H1 (cell line): ENCODE results near the gene SNX24. TPM values are rescaled to one million over a fixed set of nuclear protein-coding genes. Genes with fewer than 3 reads are reported as not detected.

Experiments
- CTCF ChIA-PET: fragments of 300-600 bp; sonication (Branson Sonifier 250); formaldehyde crosslinking; loops from one replicate; lab custom pipeline; 2021; ENCODE audit not compliant: partially characterized antibody; lab: Charles Lee
- POLR2A ChIA-PET: fragments of 300-600 bp; sonication (Branson Sonifier 250); formaldehyde crosslinking; loops from one replicate; lab custom pipeline; 2021; ENCODE audit warnings: inconsistent platforms; ENCODE audit not compliant: partially characterized antibody; lab: Charles Lee
- DNase-seq, 2 experiments: peaks; one replicate each; pipeline versions ENCODE4 v3.0.0 to v3.0.0-alpha.2; 2010 to 2022; ENCODE audit warnings: low spot score in 2 of 2, low read depth in 1 of 2, mixed read lengths in 1 of 2
- FAIRE-seq: peaks from 2 replicates; lab custom pipeline; 2011; peaks lifted over from hg19 to GRCh38; lab: Jason Lieb, UNC
- H2AFZ ChIP-seq: 2 replicates; pipeline ENCODE4 v1.8.1; 2012; ENCODE audit warnings: low read length, inconsistent platforms
- H2AK5ac ChIP-seq: 2 replicates; pipeline ENCODE4 v1.6.1; 2013; ENCODE audit warnings: low read depth, low read length
- H2BK120ac ChIP-seq: replicated peaks from 2 replicates; pipeline ENCODE3; 2013; ENCODE audit warnings: low read depth, low read length, inconsistent platforms
- H2BK12ac ChIP-seq: 2 replicates; pipeline ENCODE4 v1.6.1; 2013; ENCODE audit warnings: low read depth, low read length
- H2BK15ac ChIP-seq: 2 replicates; pipeline ENCODE4 v1.6.1; 2013; ENCODE audit warnings: low read length
- H2BK20ac ChIP-seq: 2 replicates; pipeline ENCODE4 v1.6.1; 2013; ENCODE audit warnings: low read length
- H2BK5ac ChIP-seq: 2 replicates; pipeline ENCODE4 v1.6.1; 2013; ENCODE audit warnings: low read depth, low read length
- H3K14ac ChIP-seq: 2 replicates; pipeline ENCODE4 v1.6.1; 2013; ENCODE audit warnings: inconsistent platforms; ENCODE audit not compliant: insufficient read length
- H3K18ac ChIP-seq: 2 replicates; pipeline ENCODE4 v1.6.1; 2013; ENCODE audit warnings: low read length; ENCODE audit errors: extremely low read depth
- H3K23ac ChIP-seq: 2 replicates; pipeline ENCODE4 v1.6.1; 2013; ENCODE audit warnings: inconsistent platforms; ENCODE audit not compliant: insufficient read length
- H3K23me2 ChIP-seq: 2 replicates; pipeline ENCODE4 v1.6.1; 2013; ENCODE audit warnings: low read depth, low read length
- H3K27ac ChIP-seq: 2 replicates; pipeline ENCODE4 v1.6.1; 2011; ENCODE audit warnings: low read depth, low read length, inconsistent platforms
- H3K27me3 ChIP-seq, 4 experiments: replicated peaks in 1 of 4; 1 replicate in 1 of 4; 2 replicates in 3 of 4; pipeline versions ENCODE4 v1.6.1 to v1.8.1; 2011 to 2013; ENCODE audit warnings: low read length in 3 of 4, mild to moderate bottlenecking in 3 of 4, inconsistent platforms in 2 of 4, mixed read lengths in 2 of 4, moderate library complexity in 1 of 4; ENCODE audit not compliant: control insufficient read depth in 3 of 4, insufficient read depth in 3 of 4; ENCODE audit errors: extremely low read depth in 1 of 4
- H3K36me3 ChIP-seq, 4 experiments: 2 replicates each; pipeline versions ENCODE4 v1.6.1 to v1.8.1; 2011 to 2013; ENCODE audit warnings: mild to moderate bottlenecking in 4 of 4, low read length in 3 of 4, moderate library complexity in 2 of 4, control low read depth in 1 of 4, inconsistent platforms in 1 of 4; ENCODE audit not compliant: insufficient read depth in 4 of 4, control insufficient read depth in 2 of 4
- H3K4ac ChIP-seq: replicated peaks from 2 replicates; pipeline ENCODE3; 2013; ENCODE audit warnings: low read length, low read depth, mixed read lengths, inconsistent platforms; ENCODE audit not compliant: insufficient read length
- H3K4me1 ChIP-seq, 4 experiments: replicated peaks in 1 of 4; 1 replicate in 1 of 4; 2 replicates in 3 of 4; pipeline versions ENCODE4 v1.6.1 to v1.8.1; 2011 to 2013; ENCODE audit warnings: low read length in 3 of 4, inconsistent platforms in 2 of 4, mixed read lengths in 1 of 4; ENCODE audit not compliant: insufficient read depth in 4 of 4, control insufficient read depth in 3 of 4
- H3K4me2 ChIP-seq, 2 experiments: 2 replicates each; pipeline versions ENCODE4 v1.6.1 to v1.8.1; 2011 to 2013; ENCODE audit warnings: low read depth in 2 of 2, low read length in 2 of 2, control low read depth in 1 of 2, inconsistent platforms in 1 of 2, mild to moderate bottlenecking in 1 of 2; ENCODE audit not compliant: insufficient read depth in 1 of 2
- H3K4me3 ChIP-seq, 4 experiments: fragments of 200-600, 300-600 bp in 1 of 4; sonication (generic), shearing (Covaris generic), sonication (Bioruptor Twin) in 1 of 4; 2 replicates each; pipeline versions ENCODE4 v1.5.1 to v1.8.1; 2011 to 2016; ENCODE audit warnings: low read length in 4 of 4, low read depth in 3 of 4, control low read depth in 2 of 4, inconsistent platforms in 2 of 4, mild to moderate bottlenecking in 2 of 4, mixed read lengths in 1 of 4, moderate library complexity in 1 of 4; ENCODE audit not compliant: insufficient read depth in 2 of 4; ENCODE audit errors: extremely low read depth in 1 of 4
- H3K56ac ChIP-seq: replicated peaks from 2 replicates; pipeline ENCODE3; 2013; ENCODE audit warnings: low read depth, mild to moderate bottlenecking, mixed read lengths, low read length, inconsistent platforms; ENCODE audit not compliant: insufficient read length
- H3K79me1 ChIP-seq: 2 replicates; pipeline ENCODE4 v1.6.1; 2013; ENCODE audit warnings: low read depth, low read length, control low read depth
- H3K79me2 ChIP-seq, 2 experiments: 2 replicates each; pipeline versions ENCODE4 v1.6.1 to v1.8.1; 2012 to 2013; ENCODE audit warnings: low read length in 2 of 2, mild to moderate bottlenecking in 2 of 2, inconsistent platforms in 1 of 2; ENCODE audit not compliant: insufficient read depth in 2 of 2, control insufficient read depth in 1 of 2
- H3K9ac ChIP-seq, 4 experiments: replicated peaks in 1 of 4; 1 replicate in 1 of 4; 2 replicates in 3 of 4; pipeline versions ENCODE4 v1.6.1 to v1.8.1; 2011 to 2013; ENCODE audit warnings: low read depth in 3 of 4, low read length in 3 of 4, control low read depth in 2 of 4, mild to moderate bottlenecking in 2 of 4, moderate library complexity in 2 of 4, inconsistent platforms in 1 of 4; ENCODE audit errors: extremely low read depth in 1 of 4
- H3K9me3 ChIP-seq, 2 experiments: 2 replicates each; pipeline versions ENCODE4 v1.6.1 to v1.8.1; 2012 to 2013; ENCODE audit warnings: mild to moderate bottlenecking in 2 of 2, moderate library complexity in 2 of 2, control low read depth in 1 of 2, inconsistent platforms in 1 of 2, low read depth in 1 of 2, low read length in 1 of 2, mixed read lengths in 1 of 2; ENCODE audit not compliant: insufficient read depth in 2 of 2
- H4K20me1 ChIP-seq, 2 experiments: replicated peaks in 1 of 2; 2 replicates each; pipeline versions ENCODE3 to v1.8.1; 2011 to 2013; ENCODE audit warnings: inconsistent platforms in 2 of 2, low read length in 2 of 2, mild to moderate bottlenecking in 1 of 2; ENCODE audit not compliant: insufficient read depth in 2 of 2, control insufficient read depth in 1 of 2
- H4K5ac ChIP-seq: 2 replicates; pipeline ENCODE4 v1.6.1; 2013; ENCODE audit warnings: low read length, low read depth, mixed read lengths, inconsistent platforms; ENCODE audit not compliant: insufficient read length
- H4K8ac ChIP-seq: 2 replicates; pipeline ENCODE4 v1.8.0; 2013; ENCODE audit warnings: mild to moderate bottlenecking, moderate library complexity, low read length, inconsistent platforms; ENCODE audit not compliant: insufficient read depth; ENCODE audit errors: extremely low read depth
- H4K91ac ChIP-seq: replicated peaks from 2 replicates; pipeline ENCODE3; 2013; ENCODE audit warnings: low read length, mixed read lengths, inconsistent platforms; ENCODE audit not compliant: insufficient read length
- CEBPB ChIP-seq: IDR thresholded peaks from 2 replicates; pipeline ENCODE4 v1.6.1; 2012; ENCODE audit warnings: low read depth, low read length
- CREB1 ChIP-seq: IDR thresholded peaks from 2 replicates; pipeline ENCODE4 v1.6.1; 2012; ENCODE audit warnings: inconsistent platforms
- HDAC6 ChIP-seq: IDR thresholded peaks from one replicate; pipeline ENCODE4 v1.7.1; 2012; ENCODE audit warnings: low read depth, mild to moderate bottlenecking, inconsistent platforms, low read length, moderate library complexity
- SAP30 ChIP-seq: fragments of 300-600 bp; sonication (generic); IDR thresholded peaks from 2 replicates; pipeline ENCODE4 v1.7.1; 2012; ENCODE audit warnings: low read length, moderate library complexity, mild to moderate bottlenecking, inconsistent platforms; ENCODE audit not compliant: insufficient read depth, insufficient replicate concordance
- SP1 ChIP-seq: IDR thresholded peaks from 2 replicates; pipeline ENCODE4 v1.6.1; 2011; ENCODE audit warnings: low read depth, low read length
- SP2 ChIP-seq: IDR thresholded peaks from 2 replicates; pipeline ENCODE4 v1.6.1; 2012; ENCODE audit warnings: mild to moderate bottlenecking, low read length, inconsistent platforms
- SRF ChIP-seq: IDR thresholded peaks from 2 replicates; pipeline ENCODE4 v1.6.1; 2011; ENCODE audit warnings: mild to moderate bottlenecking, low read depth, low read length, moderate library complexity
- SUZ12 ChIP-seq: fragments of 200-600 bp; sonication (generic); IDR thresholded peaks from 2 replicates; pipeline ENCODE4 v1.6.1; 2012; ENCODE audit warnings: mild to moderate bottlenecking, inconsistent platforms, low read length, moderate library complexity, mixed read lengths
- TBP ChIP-seq: IDR thresholded peaks from 2 replicates; pipeline ENCODE4 v1.6.1; 2011; ENCODE audit warnings: low read depth, low read length, improper control_type of control experiment
- YY1 ChIP-seq: IDR thresholded peaks from 2 replicates; pipeline ENCODE4 v1.6.1; 2011; ENCODE audit warnings: low read depth, mild to moderate bottlenecking, low read length
- WGBS, 2 experiments: shearing (Covaris generic) in 1 of 2; methylation state at CpG; one replicate each; pipeline versions ENCODE4 v1.1.6 to v1.1.7; 2013 to 2015; ENCODE audit warnings: low lambda C conversion rate in 2 of 2, mixed read lengths in 2 of 2, inconsistent platforms in 1 of 2, low coverage in 1 of 2, missing lambda C conversion rate in 1 of 2; ENCODE audit not compliant: insufficient replicate concordance in 2 of 2, insufficient coverage in 1 of 2, insufficient read length in 1 of 2; ENCODE audit errors: extremely low coverage in 1 of 2, missing lambda C conversion rate in 1 of 2; 5-methylcytosine and 5-hydroxymethylcytosine counted together
- polyA plus RNA-seq, 7 experiments: library from polyadenylated mRNA; depleted of rRNA in 3 of 7; stranded (reverse) in 5 of 7; unstranded in 2 of 7; fragments of >200 nt in 5 of 7; fragments of 200-250 nt in 2 of 7; gene quantifications; 1 replicate in 5 of 7; 2 replicates in 1 of 7; 4 replicates in 1 of 7; pipeline versions ENCODE4 v1.2.1 to v1.2.3, GENCODE V29; 2011 to 2013; ENCODE audit warnings: missing spikeins in 2 of 7, mixed read lengths in 2 of 7
- total RNA-seq: library from RNA; stranded (reverse); fragmentation: NEBNext Ultra II Directional; extraction: Animal tissue kit (Norgen Biotek cat#: 25700); gene quantifications from 2 replicates; pipeline ENCODE4 v1.2.1, GENCODE V29; 2021
- TF ChIP-seq, protein P1 (sequence below): IDR thresholded peaks from 2 replicates; pipeline ENCODE4 v1.6.1; 2012; ENCODE audit warnings: low read length, inconsistent platforms
- TF ChIP-seq, protein P2 (sequence below): IDR thresholded peaks from 2 replicates; pipeline ENCODE4 v1.6.1; 2011; ENCODE audit warnings: low read depth, mild to moderate bottlenecking, low read length; ENCODE audit not compliant: insufficient read depth

SNX24 gene
- total and polyA plus RNA-seq, 2 of the 8 experiments (the other 6 are each of a cell fraction or from before 2014, with no cell fraction given) = 7.3 to 14.3 TPM

- CTCF ChIA-PET = interaction anchor here (0.8 kb wide), 1 partner anchor 264 kb away, joined by 3 read pairs; no protein-coding TSS in a partner anchor
- WGBS, 2 experiments = 88% methylated on average over 8 of the region's 8 CpGs; no CpG with 5 or more reads in 1 of the 2 experiments
- Histone ChIP-seq H2BK12ac (no peak overlapping the region), H2BK5ac (no peak overlapping the region), H3K27ac (no peak overlapping the region), H3K23me2 (no peaks in the 10 kb centered on the region), H2AK5ac (no peak overlapping the region), H4K91ac (no peak overlapping the region), H3K36me3 (no peaks in the 10 kb centered on the region), H3K4me2 (no peak overlapping the region), H3K14ac (no peak overlapping the region), H3K23ac (no peak overlapping the region), H3K9ac (no peak overlapping the region), H4K20me1 (no peaks in the 10 kb centered on the region), H3K79me1 (no peaks in the 10 kb centered on the region), H3K79me2 (no peaks in the 10 kb centered on the region), H3K4ac (no peak overlapping the region), H2BK20ac (no peak overlapping the region), H2AFZ (no peak overlapping the region), H4K8ac (no peak overlapping the region), H3K4me3 (no peak overlapping the region), H2BK120ac (no peak overlapping the region), H3K9me3 (no peaks in the 10 kb centered on the region), H3K18ac (no peak overlapping the region), H3K27me3 (no peaks in the 10 kb centered on the region), H2BK15ac (no peak overlapping the region), H3K4me1 (no peaks in the 10 kb centered on the region), H4K5ac (no peak overlapping the region), H3K56ac (no peak overlapping the region)
- DNase-seq (no peak), FAIRE-seq (no peak)
- POLR2A ChIA-PET = no interaction called here
- TF ChIP-seq SRF (no peak), SAP30 (no peak), SUZ12 (no peak), YY1 (no peak), HDAC6 (no peak), SP2 (no peak), SP1 (no peak), CEBPB (no peak), CREB1 (no peak), TBP (no peak)
- TF ChIP-seq, protein P1, sequence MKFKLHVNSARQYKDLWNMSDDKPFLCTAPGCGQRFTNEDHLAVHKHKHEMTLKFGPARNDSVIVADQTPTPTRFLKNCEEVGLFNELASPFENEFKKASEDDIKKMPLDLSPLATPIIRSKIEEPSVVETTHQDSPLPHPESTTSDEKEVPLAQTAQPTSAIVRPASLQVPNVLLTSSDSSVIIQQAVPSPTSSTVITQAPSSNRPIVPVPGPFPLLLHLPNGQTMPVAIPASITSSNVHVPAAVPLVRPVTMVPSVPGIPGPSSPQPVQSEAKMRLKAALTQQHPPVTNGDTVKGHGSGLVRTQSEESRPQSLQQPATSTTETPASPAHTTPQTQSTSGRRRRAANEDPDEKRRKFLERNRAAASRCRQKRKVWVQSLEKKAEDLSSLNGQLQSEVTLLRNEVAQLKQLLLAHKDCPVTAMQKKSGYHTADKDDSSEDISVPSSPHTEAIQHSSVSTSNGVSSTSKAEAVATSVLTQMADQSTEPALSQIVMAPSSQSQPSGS = no peak
- TF ChIP-seq, protein P2, sequence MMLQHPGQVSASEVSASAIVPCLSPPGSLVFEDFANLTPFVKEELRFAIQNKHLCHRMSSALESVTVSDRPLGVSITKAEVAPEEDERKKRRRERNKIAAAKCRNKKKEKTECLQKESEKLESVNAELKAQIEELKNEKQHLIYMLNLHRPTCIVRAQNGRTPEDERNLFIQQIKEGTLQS = no peak
These were observed 122.2 kb downstream of the SNX24 start for GRCh38 chr5:122967625-122968024.
